ENCODE results near the gene FCAR.
"Not testable (repeated sequence)": the region's sequence is repeated elsewhere in the genome, so short reads cannot be mapped to it uniquely, and the experiment has no call there.

FCAR gene

DNA sequence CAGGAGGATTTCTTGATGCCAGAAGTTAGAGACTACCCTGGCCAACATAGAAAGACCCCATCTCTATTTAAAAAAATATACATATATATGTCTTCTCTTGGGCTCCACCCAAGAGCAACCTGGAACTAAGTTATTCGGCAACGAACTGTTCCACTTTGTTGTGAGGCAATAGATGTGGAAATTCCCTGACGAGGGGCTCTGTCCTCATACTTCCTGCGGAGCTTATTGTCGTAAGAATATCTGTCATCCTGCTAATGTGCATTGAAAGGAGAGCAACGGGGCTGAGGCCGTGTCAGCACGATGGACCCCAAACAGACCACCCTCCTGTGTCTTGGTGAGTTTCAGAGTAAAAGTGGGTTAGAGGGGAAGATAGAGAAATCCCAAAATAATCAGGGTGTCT is at the start of gene FCAR:
TSS of gene FCAR (plus strand) at position 246 of the 400 bp plus-strand sequence. CDS start at position 301, 55 bp downstream.
- no peak for DNase-seq (ENCODE audit: low read depth, low spot score)
- no peak within 1 kb of the TSS for H3K27ac ChIP-seq
- no peak within 1 kb of the TSS for H3K4me3 ChIP-seq
- no peaks in the 10 kb centered on the region for H3K36me3 ChIP-seq (ENCODE audit: insufficient read depth, low read length)
- H3K9me3 ChIP-seq (ENCODE audit: low read depth, low read length), result no peaks in the 10 kb centered on the region
- no peak within 1 kb of the TSS for H3K9ac ChIP-seq (ENCODE audit: insufficient read length)
- TF ChIP-seq EZH2 (IDR thresholded peaks at IDR 0.05) (no peak), FOXP2 (optimal IDR thresholded peaks at IDR 0.05; ENCODE audit: control extremely low read depth, extremely low read length, insufficient read depth) (no peak), POLR2AphosphoS5 (IDR thresholded peaks at IDR 0.05; ENCODE audit: borderline replicate concordance, low read depth, low read length) (no peak)

DNA sequence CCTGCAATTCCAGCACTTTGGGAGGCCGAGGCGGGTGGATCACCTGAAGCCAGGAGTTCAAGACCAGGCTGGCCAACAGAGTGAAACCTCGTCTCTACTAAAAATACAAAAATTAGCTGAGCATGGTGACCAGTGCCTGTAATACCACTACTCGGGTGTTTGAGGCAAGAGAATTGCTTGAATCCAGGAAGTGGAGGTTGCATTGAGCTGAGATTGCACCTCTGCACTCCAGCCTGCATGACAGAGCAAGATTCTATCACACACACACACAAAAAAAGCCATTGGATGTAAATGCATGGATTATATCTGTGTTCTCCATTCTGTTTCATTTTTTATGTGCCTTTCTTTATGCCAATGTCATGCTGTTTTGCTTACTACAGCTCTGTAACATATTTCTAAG is 49.6 kb upstream of the FCAR start:
- H3K36me3 ChIP-seq (ENCODE audit: insufficient read depth, low read length); H3K27ac ChIP-seq; H3K9me3 ChIP-seq (ENCODE audit: low read depth, low read length); H3K4me3 ChIP-seq; H3K9ac ChIP-seq (ENCODE audit: insufficient read length); DNase-seq (ENCODE audit: low read depth, low spot score): not testable (repeated sequence)

DNA sequence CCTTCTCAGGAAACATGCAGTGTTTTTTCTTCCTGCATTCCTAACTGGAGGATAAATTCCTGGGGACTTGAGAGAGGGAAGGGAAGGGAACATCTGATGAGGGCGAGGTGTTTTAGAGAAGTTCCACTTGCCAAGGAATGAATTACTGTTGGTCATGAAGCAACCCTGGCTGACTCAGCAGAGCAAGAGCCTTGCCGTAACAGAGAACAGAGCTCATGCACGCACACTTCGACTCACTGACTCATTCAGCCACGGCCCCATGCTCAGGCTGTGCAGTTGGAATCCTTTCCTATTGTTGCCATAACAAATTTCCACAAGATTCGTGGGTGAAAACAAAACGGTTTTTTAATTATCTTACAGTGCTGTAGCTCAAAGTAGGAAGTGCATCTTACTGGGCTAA is 48.7 kb upstream of the FCAR start:
- DNase-seq (ENCODE audit: low read depth, low spot score); H3K27ac ChIP-seq; H3K9ac ChIP-seq (ENCODE audit: insufficient read length); H3K36me3 ChIP-seq (ENCODE audit: insufficient read depth, low read length); H3K9me3 ChIP-seq (ENCODE audit: low read depth, low read length); H3K4me3 ChIP-seq: not testable (repeated sequence)

DNA sequence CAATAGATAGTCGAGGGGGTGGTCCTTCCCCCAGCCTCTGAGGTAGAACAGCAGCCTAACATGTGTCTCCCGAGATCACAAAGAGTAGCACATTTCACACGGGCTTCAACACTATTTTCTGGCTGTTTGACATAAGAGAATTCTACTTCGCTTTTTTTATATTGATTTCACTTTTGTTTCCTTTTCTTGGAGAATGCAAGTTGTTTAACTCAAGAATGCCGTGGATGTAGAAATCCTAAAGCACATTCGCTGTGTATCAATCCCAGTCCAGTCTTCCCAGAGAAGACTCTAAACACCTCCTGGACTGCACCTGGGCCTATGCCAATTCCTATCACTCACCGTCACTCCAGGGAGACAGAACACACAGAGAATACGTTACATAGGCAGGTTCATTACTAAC is 46.0 kb upstream of the FCAR start:
- H3K36me3 ChIP-seq (ENCODE audit: insufficient read depth, low read length); H3K27ac ChIP-seq; H3K4me3 ChIP-seq; H3K9ac ChIP-seq (ENCODE audit: insufficient read length); H3K9me3 ChIP-seq (ENCODE audit: low read depth, low read length); DNase-seq (ENCODE audit: low read depth, low spot score): not testable (repeated sequence)

DNA sequence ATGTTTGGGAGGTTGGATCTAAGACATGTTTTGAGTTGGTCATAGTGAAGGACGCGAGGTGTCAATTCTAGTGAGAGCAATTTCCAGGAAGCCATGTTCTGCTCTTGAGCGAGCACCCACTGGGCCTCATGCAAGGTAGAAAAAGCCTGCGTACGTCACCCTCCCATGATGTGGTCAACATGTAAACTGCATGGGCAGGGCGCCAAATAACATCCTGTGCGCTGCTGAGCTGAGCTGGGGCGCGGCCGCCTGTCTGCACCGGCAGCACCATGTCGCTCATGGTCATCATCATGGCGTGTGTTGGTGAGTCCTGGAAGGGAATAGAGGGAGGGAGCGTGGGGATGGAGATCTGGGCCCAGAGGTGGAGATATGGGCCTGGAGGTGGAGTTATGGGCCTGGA is 41.5 kb upstream of the FCAR start, which contains the start of gene KIR2DS4:
TSS of gene KIR2DS4 (plus strand) at position 181 of the 400 bp plus-strand sequence.
- not testable (repeated sequence) for H3K4me3 ChIP-seq; H3K9me3 ChIP-seq (ENCODE audit: low read depth, low read length); H3K27ac ChIP-seq; H3K36me3 ChIP-seq (ENCODE audit: insufficient read depth, low read length); DNase-seq (ENCODE audit: low read depth, low spot score); H3K9ac ChIP-seq (ENCODE audit: insufficient read length)

DNA sequence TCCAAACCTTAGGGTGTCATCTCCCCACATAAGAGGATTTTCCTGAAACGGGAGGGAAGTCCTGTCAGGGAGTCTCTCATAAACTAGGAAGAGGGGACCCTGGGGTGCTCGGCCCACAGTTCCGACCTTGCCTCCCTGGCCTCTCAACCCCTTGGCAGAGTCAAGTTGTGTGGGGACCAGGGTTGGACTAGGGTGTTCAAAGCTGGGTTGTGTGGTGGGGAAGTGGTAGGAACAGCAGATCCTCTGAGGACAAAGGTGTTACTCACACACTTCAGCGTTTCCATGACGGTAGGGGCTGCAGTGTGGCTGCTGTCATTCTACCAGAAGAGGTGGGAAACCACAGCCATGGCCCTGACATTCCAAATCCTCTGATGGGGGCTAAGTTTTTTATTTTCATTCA is 38.9 kb upstream of the FCAR start:
- H3K36me3 ChIP-seq (ENCODE audit: insufficient read depth, low read length); H3K9me3 ChIP-seq (ENCODE audit: low read depth, low read length); H3K4me3 ChIP-seq; H3K27ac ChIP-seq; DNase-seq (ENCODE audit: low read depth, low spot score); H3K9ac ChIP-seq (ENCODE audit: insufficient read length): not testable (repeated sequence)

DNA sequence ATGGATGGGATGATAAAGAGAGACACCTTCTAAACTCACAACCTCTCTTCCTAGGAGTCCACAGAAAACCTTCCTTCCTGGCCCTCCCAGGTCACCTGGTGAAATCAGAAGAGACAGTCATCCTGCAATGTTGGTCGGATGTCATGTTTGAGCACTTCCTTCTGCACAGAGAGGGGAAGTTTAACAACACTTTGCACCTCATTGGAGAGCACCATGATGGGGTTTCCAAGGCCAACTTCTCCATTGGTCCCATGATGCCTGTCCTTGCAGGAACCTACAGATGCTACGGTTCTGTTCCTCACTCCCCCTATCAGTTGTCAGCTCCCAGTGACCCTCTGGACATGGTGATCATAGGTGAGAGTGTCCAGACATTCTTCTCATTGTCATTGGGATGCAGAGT is 36.5 kb upstream of the FCAR start:
- not testable (repeated sequence) for H3K9me3 ChIP-seq (ENCODE audit: low read depth, low read length); H3K9ac ChIP-seq (ENCODE audit: insufficient read length); H3K4me3 ChIP-seq; H3K27ac ChIP-seq; DNase-seq (ENCODE audit: low read depth, low spot score); H3K36me3 ChIP-seq (ENCODE audit: insufficient read depth, low read length)

DNA sequence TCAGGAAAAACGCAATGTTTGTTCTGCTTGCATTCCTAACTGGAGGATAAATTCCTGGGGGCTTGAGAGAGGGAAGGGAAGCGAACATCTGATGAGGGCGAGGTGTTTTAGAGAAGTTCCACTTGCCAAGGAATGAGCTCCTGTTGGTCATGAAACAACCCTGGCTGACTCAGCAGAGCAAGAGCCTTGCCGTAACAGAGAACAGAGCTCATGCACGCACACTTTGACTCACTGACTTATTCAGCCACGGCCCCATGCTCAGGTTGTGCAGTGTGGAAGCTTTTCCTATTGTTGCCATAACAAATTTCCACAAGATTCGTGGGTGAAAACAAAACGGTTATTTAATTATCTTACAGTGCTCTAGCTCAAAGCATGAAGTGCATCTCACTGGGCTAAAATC is 30.9 kb upstream of the FCAR start:
- not testable (repeated sequence) for H3K9ac ChIP-seq (ENCODE audit: insufficient read length); H3K36me3 ChIP-seq (ENCODE audit: insufficient read depth, low read length); H3K4me3 ChIP-seq; H3K9me3 ChIP-seq (ENCODE audit: low read depth, low read length); H3K27ac ChIP-seq; DNase-seq (ENCODE audit: low read depth, low spot score)

DNA sequence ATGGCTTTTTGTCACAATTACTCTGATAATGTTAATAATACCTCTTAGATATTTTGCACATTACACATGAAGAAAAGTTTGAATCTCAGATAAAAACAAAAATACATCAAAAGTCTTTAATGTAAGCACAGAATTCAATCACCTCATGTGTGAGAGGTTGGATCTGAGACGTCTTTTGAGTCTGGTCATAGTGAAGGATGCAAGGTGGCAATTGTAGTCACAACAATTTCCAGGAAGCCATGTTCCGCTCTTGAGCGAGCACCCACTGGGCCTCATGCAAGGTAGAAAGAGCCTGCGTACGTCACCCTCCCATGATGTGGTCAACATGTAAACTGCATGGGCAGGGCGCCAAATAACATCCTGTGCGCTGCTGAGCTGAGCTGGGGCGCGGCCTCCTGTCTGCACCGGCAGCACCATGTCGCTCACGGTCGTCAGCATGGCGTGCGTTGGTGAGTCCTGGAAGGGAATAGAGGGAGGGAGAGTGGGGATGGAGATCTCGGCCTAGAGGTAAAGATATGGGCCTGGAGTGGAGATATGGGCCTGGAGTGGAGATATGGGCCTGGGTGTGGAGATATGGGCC is 23.9 kb upstream of the FCAR start, which contains the start of gene KIR3DL2:
TSS of gene KIR3DL2 (plus strand) at position 383 of the 580 bp plus-strand sequence. CDS start at position 416, 33 bp downstream.
- not testable (repeated sequence) for H3K9me3 ChIP-seq (ENCODE audit: low read depth, low read length); DNase-seq (ENCODE audit: low read depth, low spot score); H3K4me3 ChIP-seq; H3K27ac ChIP-seq; H3K9ac ChIP-seq (ENCODE audit: insufficient read length); H3K36me3 ChIP-seq (ENCODE audit: insufficient read depth, low read length)

DNA sequence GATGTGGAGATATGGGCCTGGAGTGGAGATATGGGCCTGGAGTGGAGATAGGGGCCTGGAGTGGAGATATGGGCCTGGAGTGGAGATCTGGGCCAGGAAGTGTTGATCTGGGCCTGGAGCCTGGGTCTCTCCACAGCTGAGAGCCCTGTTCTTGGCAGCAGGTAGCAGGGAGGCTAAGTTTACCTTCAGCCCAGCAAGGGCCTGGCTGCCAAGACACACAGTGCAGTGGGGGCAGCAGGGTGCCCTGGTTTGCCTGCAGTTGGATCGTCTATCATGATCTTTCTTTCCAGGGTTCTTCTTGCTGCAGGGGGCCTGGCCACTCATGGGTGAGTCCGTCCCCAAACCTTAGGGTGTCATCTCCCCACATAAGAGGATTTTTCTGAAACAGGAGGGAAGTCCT is 23.1 kb upstream of the FCAR start:
- no peaks in the 10 kb centered on the region for H3K36me3 ChIP-seq (ENCODE audit: insufficient read depth, low read length)
- no peak for DNase-seq (ENCODE audit: low read depth, low spot score)
- no peaks in the 10 kb centered on the region for H3K9me3 ChIP-seq (ENCODE audit: low read depth, low read length)
- H3K4me3 ChIP-seq, result no peak overlapping the region
- no peak overlapping the region for H3K9ac ChIP-seq (ENCODE audit: insufficient read length)
- TF ChIP-seq EZH2 (IDR thresholded peaks at IDR 0.05), result no peak
- TF ChIP-seq FOXP2 (optimal IDR thresholded peaks at IDR 0.05; ENCODE audit: control extremely low read depth, extremely low read length, insufficient read depth), result no peak
- TF ChIP-seq POLR2AphosphoS5 (IDR thresholded peaks at IDR 0.05; ENCODE audit: borderline replicate concordance, low read depth, low read length), result no peak
- no peak overlapping the region for H3K27ac ChIP-seq

Measured in SK-N-MC (cell line).